ENCODE results near the gene D2HGDH.

- no peak for TF ChIP-seq FOXP2 (optimal IDR thresholded peaks at IDR 0.05; ENCODE audit: control extremely low read depth, extremely low read length, insufficient read depth)
- TF ChIP-seq POLR2AphosphoS5 (IDR thresholded peaks at IDR 0.05; ENCODE audit: borderline replicate concordance, low read depth, low read length): no peak
These were observed 82.1 kb downstream of the D2HGDH start for GRCh38 chr2:241816431-241817121.
